ENCODE results near the gene TAF6. TPM values are rescaled to one million over a fixed set of nuclear protein-coding genes. Genes with fewer than 3 reads are reported as not detected.

TAF6 gene
- total and polyA plus RNA-seq, 9 of the 15 experiments (the other 6 are each of a cell fraction or from before 2014, with no cell fraction given) = 0.78 to 78.7 (median 21.3) TPM

- TF ChIP-seq CLOCK (CRISPR knock-in tag; IDR thresholded peaks at IDR 0.05; ENCODE audit: borderline replicate concordance) (no peak), ZBTB33 (CRISPR knock-in tag; IDR thresholded peaks at IDR 0.05) (peak; percentile 95), ZNF124 (CRISPR knock-in tag; IDR thresholded peaks at IDR 0.05) (peak; percentile 83; the same call in 1 of the 2 replicates), ATF3 (IDR thresholded peaks at IDR 0.05) (no peak), ATF3 (CRISPR knock-in tag; conservative IDR thresholded peaks at IDR 0.05) (peak; percentile 94), CBFA2T3 (IDR thresholded peaks at IDR 0.05) (peak; percentile 50; the same call in 1 of the 2 replicates), CREBBP (IDR thresholded peaks at IDR 0.05; ENCODE audit: low read depth, low read length) (no peak), ETV5 (CRISPR knock-in tag; IDR thresholded peaks at IDR 0.05; ENCODE audit: low read depth) (peak; percentile 56; the same call in 1 of the 2 replicates), CSDE1 (IDR thresholded peaks at IDR 0.05) (peak in 1 of 2 experiments; percentile 63; a peak in 1 of 4 replicates), POLR3G (IDR thresholded peaks at IDR 0.05; ENCODE audit: extremely low read depth, insufficient read length, insufficient replicate concordance) (no peak), IRF1 (CRISPR knock-in tag; IDR thresholded peaks at IDR 0.05; ENCODE audit: borderline replicate concordance) (peak; percentile 95; the same call in 1 of the 2 replicates), RNF219 (CRISPR knock-in tag; IDR thresholded peaks at IDR 0.05) (no peak), TAF15 (IDR thresholded peaks at IDR 0.05; ENCODE audit: low read depth, low read length) (no peak), KAT7 (CRISPR knock-in tag; IDR thresholded peaks at IDR 0.05; ENCODE audit: borderline replicate concordance) (peak; percentile 99), MITF (IDR thresholded peaks at IDR 0.05) (0 out of 2 replicates have a peak, but pooled peaks have one; percentile 28), HIVEP1 (CRISPR knock-in tag; IDR thresholded peaks at IDR 0.05) (peak; percentile 74; the same call in 1 of the 2 replicates)
Measured at GRCh38 chr7:100088621-100089457, 30.3 kb downstream of the TAF6 start, which contains the start of gene COPS6 (continued).

All from K562 (cell line).